ENCODE measurements around the gene APOC3. TPM values are rescaled to one million over a fixed set of nuclear protein-coding genes. Genes with fewer than 3 reads are reported as not detected.

APOC3 gene
- total RNA-seq, 1 experiment from 2014 or later: not detected

- Histone ChIP-seq H3K9me2 (replicated peaks; ENCODE audit: low read length) (no peaks in the 10 kb centered on the region), H3K27ac (ENCODE audit: low read length) (no peak overlapping the region), H3K9ac (ENCODE audit: low read length) (no peak overlapping the region), H3K4me2 (ENCODE audit: low read length) (no peak overlapping the region), H4K20me1 (ENCODE audit: low read length) (no peaks in the 10 kb centered on the region), H3K36me3 (ENCODE audit: low read depth, low read length) (no peaks in the 10 kb centered on the region), H3K79me2 (ENCODE audit: low read length) (no peaks in the 10 kb centered on the region), H3K27me3 (ENCODE audit: low read length) (no peaks in the 10 kb centered on the region), H3K4me3 (ENCODE audit: low read length) (no peak overlapping the region), H3K4me1 (ENCODE audit: insufficient read depth, low read length) (peaks cover 19% of the 10 kb centered on the region), H3F3A (ENCODE audit: low read length, unreplicated experiment) (no peaks in the 10 kb centered on the region), H3K9me3 (ENCODE audit: low read length) (no peaks in the 10 kb centered on the region), H2AFZ (ENCODE audit: low read length) (no peak overlapping the region)
- ChIA-PET POLR2A (ENCODE audit: unreplicated experiment) (no interaction called here), CTCF (no interaction called here)
- intact Hi-C loops (cut with micrococcal nuclease): no loop called here
- no peak for ATAC-seq
- no TSS peak for BruUV-seq (replicated peaks)
- no peak for DNase-seq
- TF ChIP-seq EZH2phosphoT487 (IDR thresholded peaks at IDR 0.05; ENCODE audit: borderline replicate concordance, low read length): no peak
- no peak for TF ChIP-seq EZH2 (IDR thresholded peaks at IDR 0.05; ENCODE audit: low read length, unreplicated experiment)
- no peak for TF ChIP-seq CTCF (conservative IDR thresholded peaks at IDR 0.05; ENCODE audit: low read depth, low read length)
Observed at GRCh38 chr11:116796548-116796947, 33.2 kb upstream of the APOC3 start.

GRCh38 chr11:116797816-116798215, 31.9 kb upstream of the APOC3 start:
- intact Hi-C loops (cut with micrococcal nuclease): no loop called here
- no peaks in the 10 kb centered on the region for H4K20me1 ChIP-seq (ENCODE audit: low read length)
- peaks cover 12% of the 10 kb centered on the region for H3K4me1 ChIP-seq (ENCODE audit: insufficient read depth, low read length)
- H3K4me2 ChIP-seq (ENCODE audit: low read length): no peak overlapping the region
- TF ChIP-seq EZH2phosphoT487 (IDR thresholded peaks at IDR 0.05; ENCODE audit: borderline replicate concordance, low read length) (no peak), EZH2 (IDR thresholded peaks at IDR 0.05; ENCODE audit: low read length, unreplicated experiment) (no peak), CTCF (conservative IDR thresholded peaks at IDR 0.05; ENCODE audit: low read depth, low read length) (no peak)
- ATAC-seq (no peak), DNase-seq (no peak)
- no peak overlapping the region for H3K27ac ChIP-seq (ENCODE audit: low read length)
- H3K9me3 ChIP-seq (ENCODE audit: low read length): no peaks in the 10 kb centered on the region
- no peak overlapping the region for H3K4me3 ChIP-seq (ENCODE audit: low read length)
- no peak overlapping the region for H3K9ac ChIP-seq (ENCODE audit: low read length)
- no peaks in the 10 kb centered on the region for H3K36me3 ChIP-seq (ENCODE audit: low read depth, low read length)
- no peaks in the 10 kb centered on the region for H3K79me2 ChIP-seq (ENCODE audit: low read length)
- no TSS peak for BruUV-seq (replicated peaks)
- no peak overlapping the region for H2AFZ ChIP-seq (ENCODE audit: low read length)
- no peaks in the 10 kb centered on the region for H3K9me2 ChIP-seq (replicated peaks; ENCODE audit: low read length)
- no peaks in the 10 kb centered on the region for H3F3A ChIP-seq (ENCODE audit: low read length, unreplicated experiment)
- ChIA-PET POLR2A (ENCODE audit: unreplicated experiment) (no interaction called here), CTCF (no interaction called here)
- no peaks in the 10 kb centered on the region for H3K27me3 ChIP-seq (ENCODE audit: low read length)

GRCh38 chr11:116798368-116798767, 31.3 kb upstream of the APOC3 start:
- TF ChIP-seq EZH2 (IDR thresholded peaks at IDR 0.05; ENCODE audit: low read length, unreplicated experiment): no peak
- no peak for TF ChIP-seq CTCF (conservative IDR thresholded peaks at IDR 0.05; ENCODE audit: low read depth, low read length)
- no peak for TF ChIP-seq EZH2phosphoT487 (IDR thresholded peaks at IDR 0.05; ENCODE audit: borderline replicate concordance, low read length)
- BruUV-seq (replicated peaks): no TSS peak
- ATAC-seq (no peak), DNase-seq (no peak)
- Histone ChIP-seq H3F3A (ENCODE audit: low read length, unreplicated experiment) (no peaks in the 10 kb centered on the region), H3K79me2 (ENCODE audit: low read length) (no peaks in the 10 kb centered on the region), H3K4me1 (ENCODE audit: insufficient read depth, low read length) (peaks cover 6% of the 10 kb centered on the region), H3K27ac (ENCODE audit: low read length) (no peak overlapping the region), H3K9me3 (ENCODE audit: low read length) (no peaks in the 10 kb centered on the region), H3K9ac (ENCODE audit: low read length) (no peak overlapping the region), H3K36me3 (ENCODE audit: low read depth, low read length) (no peaks in the 10 kb centered on the region), H3K27me3 (ENCODE audit: low read length) (no peaks in the 10 kb centered on the region), H3K4me2 (ENCODE audit: low read length) (no peak overlapping the region), H2AFZ (ENCODE audit: low read length) (no peak overlapping the region), H3K4me3 (ENCODE audit: low read length) (no peak overlapping the region), H3K9me2 (replicated peaks; ENCODE audit: low read length) (no peaks in the 10 kb centered on the region), H4K20me1 (ENCODE audit: low read length) (no peaks in the 10 kb centered on the region)
- ChIA-PET CTCF (no interaction called here), POLR2A (ENCODE audit: unreplicated experiment) (no interaction called here)
- intact Hi-C loops (cut with micrococcal nuclease): no loop called here
